PFSK-1 (cell line): ENCODE results near the gene CTSE.

Experiments used
- FOXP2 ChIP-seq: optimal IDR thresholded peaks from 2 replicates; pipeline ENCODE3; 2011; ENCODE audit warnings: borderline replicate concordance, control low read depth, inconsistent platforms; ENCODE audit not compliant: insufficient read depth; ENCODE audit errors: extremely low read length, extremely low read depth
- POLR2AphosphoS5 ChIP-seq: IDR thresholded peaks from 2 replicates; pipeline ENCODE4 v1.6.1; 2012; ENCODE audit warnings: low read depth, mild to moderate bottlenecking, control low read depth, low read length, moderate library complexity
- SIN3A ChIP-seq: IDR thresholded peaks from 2 replicates; pipeline ENCODE4 v1.6.1; 2012; ENCODE audit warnings: mild to moderate bottlenecking, low read length, moderate library complexity, borderline replicate concordance; ENCODE audit not compliant: insufficient read depth
- TAF1 ChIP-seq: IDR thresholded peaks from 2 replicates; pipeline ENCODE4 v1.6.1; 2012; ENCODE audit warnings: low read length, control low read depth, borderline replicate concordance; ENCODE audit not compliant: insufficient read depth
- TF ChIP-seq, protein P1 (sequence below), 2 experiments: IDR thresholded peaks; 2 replicates each; pipeline versions ENCODE4 v1.6.1 to v1.8.0; 2011 to 2012; ENCODE audit warnings: low read depth in 2 of 2, low read length in 2 of 2, control low read depth in 1 of 2, inconsistent platforms in 1 of 2, mild to moderate bottlenecking in 1 of 2, moderate library complexity in 1 of 2; ENCODE audit not compliant: insufficient read depth in 1 of 2

The CTSE gene

GRCh38 chr1:205965036-205965884 lies 58.4 kb downstream of the CTSE start:
- TF ChIP-seq FOXP2 (no peak), POLR2AphosphoS5 (no peak), SIN3A (no peak)
- TF ChIP-seq, protein P1, sequence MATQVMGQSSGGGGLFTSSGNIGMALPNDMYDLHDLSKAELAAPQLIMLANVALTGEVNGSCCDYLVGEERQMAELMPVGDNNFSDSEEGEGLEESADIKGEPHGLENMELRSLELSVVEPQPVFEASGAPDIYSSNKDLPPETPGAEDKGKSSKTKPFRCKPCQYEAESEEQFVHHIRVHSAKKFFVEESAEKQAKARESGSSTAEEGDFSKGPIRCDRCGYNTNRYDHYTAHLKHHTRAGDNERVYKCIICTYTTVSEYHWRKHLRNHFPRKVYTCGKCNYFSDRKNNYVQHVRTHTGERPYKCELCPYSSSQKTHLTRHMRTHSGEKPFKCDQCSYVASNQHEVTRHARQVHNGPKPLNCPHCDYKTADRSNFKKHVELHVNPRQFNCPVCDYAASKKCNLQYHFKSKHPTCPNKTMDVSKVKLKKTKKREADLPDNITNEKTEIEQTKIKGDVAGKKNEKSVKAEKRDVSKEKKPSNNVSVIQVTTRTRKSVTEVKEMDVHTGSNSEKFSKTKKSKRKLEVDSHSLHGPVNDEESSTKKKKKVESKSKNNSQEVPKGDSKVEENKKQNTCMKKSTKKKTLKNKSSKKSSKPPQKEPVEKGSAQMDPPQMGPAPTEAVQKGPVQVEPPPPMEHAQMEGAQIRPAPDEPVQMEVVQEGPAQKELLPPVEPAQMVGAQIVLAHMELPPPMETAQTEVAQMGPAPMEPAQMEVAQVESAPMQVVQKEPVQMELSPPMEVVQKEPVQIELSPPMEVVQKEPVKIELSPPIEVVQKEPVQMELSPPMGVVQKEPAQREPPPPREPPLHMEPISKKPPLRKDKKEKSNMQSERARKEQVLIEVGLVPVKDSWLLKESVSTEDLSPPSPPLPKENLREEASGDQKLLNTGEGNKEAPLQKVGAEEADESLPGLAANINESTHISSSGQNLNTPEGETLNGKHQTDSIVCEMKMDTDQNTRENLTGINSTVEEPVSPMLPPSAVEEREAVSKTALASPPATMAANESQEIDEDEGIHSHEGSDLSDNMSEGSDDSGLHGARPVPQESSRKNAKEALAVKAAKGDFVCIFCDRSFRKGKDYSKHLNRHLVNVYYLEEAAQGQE (IDR thresholded peaks at IDR 0.05; ENCODE audit: insufficient read depth in 1 of 2, low read depth in 2 of 2, low read length in 2 of 2): no peak

- TF ChIP-seq POLR2AphosphoS5 (no peak), TAF1 (no peak), SIN3A (no peak), FOXP2 (no peak)
- TF ChIP-seq, protein P1 (IDR thresholded peaks at IDR 0.05; ENCODE audit: insufficient read depth in 1 of 2, low read depth in 2 of 2, low read length in 2 of 2): no peak
Measured at GRCh38 chr1:205963352-205964155, 60.1 kb downstream of the CTSE start.

DNA sequence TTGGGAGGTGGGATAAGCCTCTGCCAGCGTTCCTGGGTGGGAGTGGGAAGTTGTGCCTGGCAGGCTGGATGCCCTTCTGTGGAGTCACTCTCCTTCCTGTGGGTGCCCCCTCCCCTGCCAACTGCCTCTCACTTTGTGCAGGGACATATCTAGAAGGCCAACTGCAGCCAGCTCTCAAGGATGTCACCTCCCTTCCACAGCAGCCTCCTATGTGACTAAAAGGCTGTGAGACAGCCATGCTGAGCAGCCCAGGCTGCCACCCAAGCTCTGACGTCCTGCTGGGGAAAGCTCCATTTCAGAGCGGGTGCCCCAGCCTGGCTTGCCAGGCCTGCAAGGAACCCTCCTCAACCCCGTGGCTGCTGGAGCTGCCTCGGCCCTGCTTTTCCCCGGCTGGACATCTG lies 60.9 kb downstream of the CTSE start:
- TF ChIP-seq, protein P1 (IDR thresholded peaks at IDR 0.05; ENCODE audit: insufficient read depth in 1 of 2, low read depth in 2 of 2, low read length in 2 of 2): no peak
- no peak for TF ChIP-seq POLR2AphosphoS5
- no peak for TF ChIP-seq FOXP2

- TF ChIP-seq, protein P1 (IDR thresholded peaks at IDR 0.05; ENCODE audit: insufficient read depth in 1 of 2, low read depth in 2 of 2, low read length in 2 of 2): no peak
- TF ChIP-seq SIN3A: no peak
- TF ChIP-seq TAF1: no peak
- TF ChIP-seq FOXP2: no peak
- TF ChIP-seq POLR2AphosphoS5: no peak
Measured at GRCh38 chr1:205961991-205962820, 61.5 kb downstream of the CTSE start.
